ENCODE results near the gene CCDC18. TPM values are rescaled to one million over a fixed set of nuclear protein-coding genes. Genes with fewer than 3 reads are reported as not detected.

Gene CCDC18, protein sequence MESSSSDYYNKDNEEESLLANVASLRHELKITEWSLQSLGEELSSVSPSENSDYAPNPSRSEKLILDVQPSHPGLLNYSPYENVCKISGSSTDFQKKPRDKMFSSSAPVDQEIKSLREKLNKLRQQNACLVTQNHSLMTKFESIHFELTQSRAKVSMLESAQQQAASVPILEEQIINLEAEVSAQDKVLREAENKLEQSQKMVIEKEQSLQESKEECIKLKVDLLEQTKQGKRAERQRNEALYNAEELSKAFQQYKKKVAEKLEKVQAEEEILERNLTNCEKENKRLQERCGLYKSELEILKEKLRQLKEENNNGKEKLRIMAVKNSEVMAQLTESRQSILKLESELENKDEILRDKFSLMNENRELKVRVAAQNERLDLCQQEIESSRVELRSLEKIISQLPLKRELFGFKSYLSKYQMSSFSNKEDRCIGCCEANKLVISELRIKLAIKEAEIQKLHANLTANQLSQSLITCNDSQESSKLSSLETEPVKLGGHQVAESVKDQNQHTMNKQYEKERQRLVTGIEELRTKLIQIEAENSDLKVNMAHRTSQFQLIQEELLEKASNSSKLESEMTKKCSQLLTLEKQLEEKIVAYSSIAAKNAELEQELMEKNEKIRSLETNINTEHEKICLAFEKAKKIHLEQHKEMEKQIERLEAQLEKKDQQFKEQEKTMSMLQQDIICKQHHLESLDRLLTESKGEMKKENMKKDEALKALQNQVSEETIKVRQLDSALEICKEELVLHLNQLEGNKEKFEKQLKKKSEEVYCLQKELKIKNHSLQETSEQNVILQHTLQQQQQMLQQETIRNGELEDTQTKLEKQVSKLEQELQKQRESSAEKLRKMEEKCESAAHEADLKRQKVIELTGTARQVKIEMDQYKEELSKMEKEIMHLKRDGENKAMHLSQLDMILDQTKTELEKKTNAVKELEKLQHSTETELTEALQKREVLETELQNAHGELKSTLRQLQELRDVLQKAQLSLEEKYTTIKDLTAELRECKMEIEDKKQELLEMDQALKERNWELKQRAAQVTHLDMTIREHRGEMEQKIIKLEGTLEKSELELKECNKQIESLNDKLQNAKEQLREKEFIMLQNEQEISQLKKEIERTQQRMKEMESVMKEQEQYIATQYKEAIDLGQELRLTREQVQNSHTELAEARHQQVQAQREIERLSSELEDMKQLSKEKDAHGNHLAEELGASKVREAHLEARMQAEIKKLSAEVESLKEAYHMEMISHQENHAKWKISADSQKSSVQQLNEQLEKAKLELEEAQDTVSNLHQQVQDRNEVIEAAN (N-terminal part only)
- total RNA-seq (10 to 100 TPM in 1 of 2 experiments, 1 to 10 TPM in 1; 9.0 to 14.8 TPM), polyA plus RNA-seq (1 to 10 TPM; 1.5 to 5.7 TPM)

DNA sequence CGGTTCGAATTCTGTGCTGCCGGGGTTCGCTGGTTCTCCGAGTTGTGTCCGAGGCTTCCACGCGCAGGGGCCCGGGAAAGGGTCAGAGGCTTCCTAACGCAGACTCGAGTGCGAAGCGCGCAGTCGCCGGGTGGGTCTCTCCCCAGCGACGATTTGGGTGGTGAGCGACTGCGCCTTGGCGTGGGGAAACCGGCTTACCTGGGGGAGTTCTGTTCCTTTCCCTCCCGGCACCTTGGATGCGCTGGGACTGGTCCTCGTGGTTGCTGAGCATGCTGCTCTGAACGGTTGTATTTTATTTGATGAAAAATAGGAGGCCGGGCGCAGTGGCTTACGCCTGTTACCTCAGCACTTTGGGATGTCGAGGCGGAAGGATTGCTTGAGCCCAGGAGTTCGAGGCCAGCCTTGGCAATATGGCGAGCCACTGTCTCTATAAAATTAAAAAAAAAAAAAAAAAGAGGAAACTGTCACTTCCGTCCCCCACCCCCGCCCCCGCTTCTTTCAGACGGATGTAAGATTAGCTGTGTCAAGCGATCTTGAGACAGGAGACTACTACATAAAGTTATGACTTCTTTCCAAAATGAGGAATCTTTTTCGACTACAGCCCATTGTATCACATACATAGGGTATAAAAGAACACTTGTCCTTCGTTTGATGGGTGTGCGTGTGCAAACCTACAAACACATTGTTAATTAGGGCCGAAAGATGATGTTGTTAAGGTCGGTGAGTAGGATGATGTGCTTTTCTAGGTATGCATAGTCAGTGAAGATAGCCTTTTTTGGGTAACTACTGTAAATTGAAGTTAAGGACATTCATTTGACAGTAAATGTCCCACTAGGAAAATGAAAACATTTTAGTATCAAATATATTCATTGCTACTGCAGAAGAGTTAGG, at the start of gene CCDC18:
CCDC18 (plus strand) TSS at position 2 of the 891 bp plus-strand sequence. CDS start 2,638 bp downstream, outside the sequence.
- peak in 1 of 5 donors; percentile 62 for DNase-seq
- peak within 1 kb of the TSS; percentile 84 to 99 for H3K4me3 ChIP-seq (ENCODE audit: low read length in 2 of 2)
- peaks cover 28 to 72% (median 41%) of the 10 kb centered on the region in 4 donors for H3K4me1 Mint-ChIP-seq
- H3K36me3 ChIP-seq (ENCODE audit: insufficient read depth, low read length), result peaks cover 2% of the 10 kb centered on the region
- peaks cover 4 to 29% of the 10 kb centered on the region in 2 donors for H3K36me3 Mint-ChIP-seq
- peak within 1 kb of the TSS; percentile 89 to 99 (median 93) for H3K4me3 Mint-ChIP-seq
- peaks cover 57% of the 10 kb centered on the region for H3K4me1 ChIP-seq (ENCODE audit: insufficient read depth, low read length)
- no peaks in the 10 kb centered on the region for H3K9me3 ChIP-seq (ENCODE audit: control insufficient read depth in 1 of 2, low read length in 2 of 2)
- ChIA-PET CTCF (ENCODE audit: partially characterized antibody) (interaction anchor here (1.8 kb wide), 1 partner anchor 101 kb away, joined by 7 read pairs; no protein-coding TSS in a partner anchor), POLR2A (ENCODE audit: partially characterized antibody) (interaction anchor here (0.6 to 1.4 kb wide), 7 partner anchors 17 to 164 kb away, joined by 3 to 10 read pairs (median 4); partner anchors contain the start of gene MTF2)
- peak within 1 kb of the TSS; percentile 90 to 99 (median 96) for H3K27ac Mint-ChIP-seq
- intact Hi-C loops (cut with micrococcal nuclease), result loop anchor here (1.0 to 10.0 kb wide), 11 partner anchors 26 to 1892 kb away; partner anchors contain the start of genes ABCD3, ALG14, DIPK1A and DR1
- H3K27me3 ChIP-seq (ENCODE audit: insufficient read depth, low read length), result no peaks in the 10 kb centered on the region
- H3K27me3 Mint-ChIP-seq, result no peaks in the 10 kb centered on the region
- H3K9me3 Mint-ChIP-seq, result no peaks in the 10 kb centered on the region
- peak within 1 kb of the TSS; percentile 98 for H3K27ac ChIP-seq (ENCODE audit: low read depth, low read length)

DNA sequence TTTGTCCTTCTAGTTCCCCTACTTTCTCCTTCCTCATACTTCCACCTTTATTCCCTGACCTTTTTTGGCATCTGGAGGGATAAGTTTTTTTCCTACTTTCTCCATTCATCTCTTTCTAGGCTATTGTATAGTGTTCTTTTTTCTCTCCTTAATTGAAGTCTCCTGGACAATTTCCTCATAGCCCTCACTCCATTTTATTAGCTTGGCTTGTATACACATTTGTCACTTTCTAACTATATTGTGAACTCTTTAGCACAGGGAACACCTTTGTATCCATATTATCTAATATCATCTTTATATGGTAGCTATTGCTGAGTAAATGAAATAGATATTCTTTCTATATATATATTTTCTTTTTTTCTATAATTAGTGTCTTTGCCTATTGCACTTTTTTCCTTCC, 47.9 kb upstream of the CCDC18 start:
- Histone ChIP-seq H3K27ac (ENCODE audit: low read depth, low read length) (no peak overlapping the region), H3K9me3 (ENCODE audit: control insufficient read depth in 1 of 2, low read length in 2 of 2) (no peaks in the 10 kb centered on the region), H3K27me3 (ENCODE audit: insufficient read depth, low read length) (no peaks in the 10 kb centered on the region), H3K36me3 (ENCODE audit: insufficient read depth, low read length) (peaks cover 9% of the 10 kb centered on the region), H3K4me1 (ENCODE audit: insufficient read depth, low read length) (no peaks in the 10 kb centered on the region), H3K4me3 (ENCODE audit: low read length in 2 of 2) (no peak overlapping the region)
- peaks cover 0 to 3% (median 0%) of the 10 kb centered on the region in 4 donors for H3K4me1 Mint-ChIP-seq
- H3K4me3 Mint-ChIP-seq, result no peak overlapping the region
- ChIA-PET POLR2A (ENCODE audit: partially characterized antibody) (interaction anchor here (1.0 to 1.1 kb wide), 2 partner anchors 52 to 54 kb away, joined by 3 read pairs; partner anchors contain the start of gene MTF2), CTCF (ENCODE audit: partially characterized antibody) (no interaction called here)
- no peak for DNase-seq
- H3K27ac Mint-ChIP-seq, result no peak overlapping the region
- no peaks in the 10 kb centered on the region for H3K27me3 Mint-ChIP-seq
- H3K9me3 Mint-ChIP-seq, result no peaks in the 10 kb centered on the region
- H3K36me3 Mint-ChIP-seq, result peaks cover 15 to 32% of the 10 kb centered on the region in 2 donors
- intact Hi-C loops (cut with micrococcal nuclease), result no loop called here

DNA sequence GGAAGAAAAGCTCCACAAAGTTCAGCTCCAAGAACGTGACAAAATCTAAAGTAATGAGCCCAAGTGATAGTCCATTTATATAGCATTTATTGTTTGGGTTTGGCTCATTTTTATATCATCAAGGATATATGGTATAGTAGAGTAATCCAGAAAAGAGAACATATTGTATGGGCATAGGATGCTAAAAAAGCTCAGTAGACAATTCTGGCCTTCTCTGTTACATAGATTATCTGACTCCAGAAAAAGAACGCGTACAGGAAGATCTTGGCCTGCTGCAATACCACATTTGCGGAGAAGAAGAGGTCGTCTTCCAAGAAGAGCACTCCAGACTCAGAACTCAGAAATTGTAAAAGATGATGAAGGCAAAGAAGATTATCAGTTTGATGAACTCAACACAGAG, 44.1 kb upstream of the CCDC18 start:
- Histone ChIP-seq H3K27me3 (ENCODE audit: insufficient read depth, low read length) (no peaks in the 10 kb centered on the region), H3K4me3 (ENCODE audit: low read length in 2 of 2) (no peak overlapping the region), H3K9me3 (ENCODE audit: control insufficient read depth in 1 of 2, low read length in 2 of 2) (no peaks in the 10 kb centered on the region), H3K36me3 (ENCODE audit: insufficient read depth, low read length) (peaks cover 10% of the 10 kb centered on the region), H3K4me1 (ENCODE audit: insufficient read depth, low read length) (no peaks in the 10 kb centered on the region), H3K27ac (ENCODE audit: low read depth, low read length) (no peak overlapping the region)
- POLR2A ChIA-PET (ENCODE audit: partially characterized antibody), result interaction anchor here (1.2 kb wide), 1 partner anchor 58 kb away, joined by 3 read pairs; the partner anchor contains the start of gene MTF2
- no peaks in the 10 kb centered on the region for H3K9me3 Mint-ChIP-seq
- H3K4me1 Mint-ChIP-seq, result peaks cover 0 to 4% (median 1%) of the 10 kb centered on the region in 4 donors
- H3K27ac Mint-ChIP-seq, result peak overlapping the region in 1 of 7 donors; percentile 55
- no peak overlapping the region for H3K4me3 Mint-ChIP-seq
- intact Hi-C loops (cut with micrococcal nuclease), result no loop called here
- no peaks in the 10 kb centered on the region for H3K27me3 Mint-ChIP-seq
- peaks cover 15 to 40% of the 10 kb centered on the region in 2 donors for H3K36me3 Mint-ChIP-seq
- CTCF ChIA-PET (ENCODE audit: partially characterized antibody), result no interaction called here
- no peak for DNase-seq

DNA sequence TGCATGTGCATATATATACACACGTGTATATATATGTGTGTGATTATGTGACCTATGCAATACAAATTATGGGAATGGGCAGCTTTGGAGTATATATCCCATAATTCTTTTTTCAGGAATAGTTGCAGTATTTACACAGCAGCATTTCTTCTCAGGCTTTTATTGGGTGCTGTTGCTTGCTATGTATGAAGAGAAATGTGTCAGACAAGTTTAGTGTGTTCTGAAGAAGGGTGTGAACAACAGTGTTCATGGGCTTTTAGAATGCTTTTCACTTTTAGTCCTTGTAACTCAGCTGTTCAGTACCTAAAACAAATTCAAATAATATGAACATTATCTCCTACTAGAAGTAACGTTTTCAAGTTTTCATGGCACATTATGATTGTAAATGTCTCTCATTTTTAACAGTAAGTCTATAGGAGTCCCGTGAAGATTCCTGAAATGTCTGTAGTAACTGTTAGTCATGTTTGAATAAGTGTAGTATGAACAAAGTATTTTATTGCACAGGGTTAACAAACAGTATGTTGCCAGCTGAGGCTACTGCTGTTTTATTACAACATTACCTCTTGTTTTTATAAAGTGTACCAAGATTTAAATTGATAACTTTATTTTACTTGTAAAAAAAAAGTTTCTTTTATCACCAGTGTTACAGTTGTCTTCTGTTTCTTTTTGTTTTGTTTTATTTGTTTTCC, 42.8 kb upstream of the CCDC18 start:
- Mint-ChIP-seq H3K27me3 (no peaks in the 10 kb centered on the region), H3K9me3 (no peaks in the 10 kb centered on the region), H3K36me3 (peaks cover 15 to 47% of the 10 kb centered on the region in 2 donors), H3K4me3 (no peak overlapping the region), H3K4me1 (peaks cover 1 to 9% (median 5%) of the 10 kb centered on the region in 4 donors), H3K27ac (peak overlapping the region in 2 of 7 donors; percentile 18 to 22)
- H3K27me3 ChIP-seq (ENCODE audit: insufficient read depth, low read length), result no peaks in the 10 kb centered on the region
- ChIA-PET POLR2A (ENCODE audit: partially characterized antibody) (interaction anchor here (0.9 kb wide), 1 partner anchor 43 kb away, joined by 3 read pairs; no protein-coding TSS in a partner anchor), CTCF (ENCODE audit: partially characterized antibody) (interaction anchor here (1.5 kb wide), 1 partner anchor 12 kb away, joined by 3 read pairs; no protein-coding TSS in a partner anchor)
- no peaks in the 10 kb centered on the region for H3K4me1 ChIP-seq (ENCODE audit: insufficient read depth, low read length)
- no peaks in the 10 kb centered on the region for H3K9me3 ChIP-seq (ENCODE audit: control insufficient read depth in 1 of 2, low read length in 2 of 2)
- no peak overlapping the region for H3K4me3 ChIP-seq (ENCODE audit: low read length in 2 of 2)
- DNase-seq, result no peak
- intact Hi-C loops (cut with micrococcal nuclease), result no loop called here
- no peak overlapping the region for H3K27ac ChIP-seq (ENCODE audit: low read depth, low read length)
- peaks cover 10% of the 10 kb centered on the region for H3K36me3 ChIP-seq (ENCODE audit: insufficient read depth, low read length)

DNA sequence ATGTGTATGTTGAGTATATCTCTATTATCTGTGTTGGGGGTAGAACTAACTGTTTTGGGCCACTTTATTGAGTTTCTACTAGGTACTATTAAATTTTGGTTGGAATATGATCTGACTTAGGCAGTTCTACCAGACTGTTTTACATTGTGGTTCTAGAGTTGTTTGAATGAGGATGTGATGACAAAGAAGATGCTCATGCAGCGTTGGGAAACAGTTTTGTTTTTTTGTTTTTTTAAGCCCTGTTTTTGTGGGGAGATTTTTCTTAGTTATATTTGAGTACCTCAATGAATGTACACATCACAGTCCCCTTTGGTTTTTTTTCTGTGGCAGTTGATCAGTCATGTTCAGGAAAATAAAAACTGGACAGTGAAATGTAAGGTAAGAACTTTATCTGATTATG, 40.4 kb upstream of the CCDC18 start:
- CTCF ChIA-PET (ENCODE audit: partially characterized antibody), result no interaction called here
- no peaks in the 10 kb centered on the region for H3K27me3 ChIP-seq (ENCODE audit: insufficient read depth, low read length)
- H3K36me3 ChIP-seq (ENCODE audit: insufficient read depth, low read length), result peaks cover 6% of the 10 kb centered on the region
- peak overlapping the region in 2 of 7 donors; percentile 43 to 67 for H3K27ac Mint-ChIP-seq
- H3K9me3 ChIP-seq (ENCODE audit: control insufficient read depth in 1 of 2, low read length in 2 of 2), result no peaks in the 10 kb centered on the region
- H3K36me3 Mint-ChIP-seq, result peaks cover 9 to 41% of the 10 kb centered on the region in 2 donors
- H3K27ac ChIP-seq (ENCODE audit: low read depth, low read length), result no peak overlapping the region
- peaks cover 1 to 9% (median 5%) of the 10 kb centered on the region in 4 donors for H3K4me1 Mint-ChIP-seq
- H3K4me3 Mint-ChIP-seq, result no peak overlapping the region
- intact Hi-C loops (cut with micrococcal nuclease), result no loop called here
- no peaks in the 10 kb centered on the region for H3K4me1 ChIP-seq (ENCODE audit: insufficient read depth, low read length)
- H3K4me3 ChIP-seq (ENCODE audit: low read length in 2 of 2), result no peak overlapping the region
- no peak for DNase-seq
- POLR2A ChIA-PET (ENCODE audit: partially characterized antibody), result interaction anchor here (1.1 kb wide), 1 partner anchor 98 kb away, joined by 3 read pairs; no protein-coding TSS in a partner anchor
- H3K9me3 Mint-ChIP-seq, result no peaks in the 10 kb centered on the region
- no peaks in the 10 kb centered on the region for H3K27me3 Mint-ChIP-seq
